Measurements from ENCODE around the gene DPM2.

The DPM2 gene

GRCh38 chr9:127973169-127974000 lies 35.7 kb upstream of the DPM2 start:
- DNase-seq (ENCODE audit: low read depth in 4 of 4, low spot score in 1 of 4): no peak

- no peak for DNase-seq (ENCODE audit: low read depth in 4 of 4, low spot score in 1 of 4)
Measured at GRCh38 chr9:127972236-127972871, 34.7 kb upstream of the DPM2 start.

- no peak for DNase-seq (ENCODE audit: low read depth in 4 of 4, low spot score in 1 of 4)
Measured at GRCh38 chr9:127971357-127972235, 33.9 kb upstream of the DPM2 start.

- peak in 2 of 4 experiments; percentile 54 to 61 for DNase-seq (ENCODE audit: low read depth in 4 of 4, low spot score in 1 of 4)
Measured at GRCh38 chr9:127970401-127971313, 33.0 kb upstream of the DPM2 start.

- DNase-seq (ENCODE audit: low read depth in 4 of 4, low spot score in 1 of 4): no peak
Measured at GRCh38 chr9:127968700-127969383, 31.2 kb upstream of the DPM2 start.

- no peak for DNase-seq (ENCODE audit: low read depth in 4 of 4, low spot score in 1 of 4)
Measured at GRCh38 chr9:127968042-127968441, 30.4 kb upstream of the DPM2 start.

- no peak for DNase-seq (ENCODE audit: low read depth in 4 of 4, low spot score in 1 of 4)
Measured at GRCh38 chr9:127967151-127967809, 29.6 kb upstream of the DPM2 start.

- no peak for DNase-seq (ENCODE audit: low read depth in 4 of 4, low spot score in 1 of 4)
Measured at GRCh38 chr9:127966416-127967150, 28.9 kb upstream of the DPM2 start.

GRCh38 chr9:127965953-127966352 lies 28.3 kb upstream of the DPM2 start:
- DNase-seq (ENCODE audit: low read depth in 4 of 4, low spot score in 1 of 4): no peak

GRCh38 chr9:127963359-127964064 lies 25.9 kb upstream of the DPM2 start:
- no peak for DNase-seq (ENCODE audit: low read depth in 4 of 4, low spot score in 1 of 4)

GRCh38 chr9:127963041-127963358 lies 25.3 kb upstream of the DPM2 start:
- DNase-seq (ENCODE audit: low read depth in 4 of 4, low spot score in 1 of 4): no peak

GRCh38 chr9:127962278-127962677 lies 24.6 kb upstream of the DPM2 start:
- no peak for DNase-seq (ENCODE audit: low read depth in 4 of 4, low spot score in 1 of 4)

- DNase-seq (ENCODE audit: low read depth in 4 of 4, low spot score in 1 of 4): no peak
Measured at GRCh38 chr9:127961613-127962155, 24.0 kb upstream of the DPM2 start.

- DNase-seq (ENCODE audit: low read depth in 4 of 4, low spot score in 1 of 4): no peak
Measured at GRCh38 chr9:127961155-127961490, 23.5 kb upstream of the DPM2 start.

- DNase-seq (ENCODE audit: low read depth in 4 of 4, low spot score in 1 of 4): no peak
Measured at GRCh38 chr9:127960410-127961154, 22.9 kb upstream of the DPM2 start.

GRCh38 chr9:127959841-127960409 lies 22.3 kb upstream of the DPM2 start:
- DNase-seq (ENCODE audit: low read depth in 4 of 4, low spot score in 1 of 4): no peak

GRCh38 chr9:127959398-127959797 lies 21.7 kb upstream of the DPM2 start:
- no peak for DNase-seq (ENCODE audit: low read depth in 4 of 4, low spot score in 1 of 4)
